Upper lobe of left lung (tissue), 4 donors: ENCODE results near the gene APP.

Experiments
- CTCF ChIP-seq, 6 experiments: fragments of 450-650 bp in 4 of 6; fragments of 200-600 bp in 2 of 6; sonication (generic) in 2 of 6; IDR thresholded peaks; one replicate each; pipeline ENCODE4 v1.5.1; 2016 to 2019; ENCODE audit warnings: antibody characterized with exemption in 6 of 6
- EP300 ChIP-seq, 4 donors: sonication (generic); formaldehyde crosslinking; IDR thresholded peaks; one replicate each; pipeline ENCODE4 v1.5.1; 2017; ENCODE audit warnings: antibody characterized with exemption in 4 of 4, control low read depth in 2 of 4

- no peak for TF ChIP-seq CTCF (IDR thresholded peaks at IDR 0.05)
- TF ChIP-seq EP300 (IDR thresholded peaks at IDR 0.05): no peak
These were observed 41.6 kb upstream of the APP start for GRCh38 chr21:26212220-26212619.
